Measurements from ENCODE around the gene ADCK2. TPM values are rescaled to one million over a fixed set of nuclear protein-coding genes. Genes with fewer than 3 reads are reported as not detected.

ADCK2 gene
- polyA plus RNA-seq, 1 donor (not counting 4 experiments of a cell fraction or from before 2014, with no cell fraction given), result 9.5 TPM

DNA sequence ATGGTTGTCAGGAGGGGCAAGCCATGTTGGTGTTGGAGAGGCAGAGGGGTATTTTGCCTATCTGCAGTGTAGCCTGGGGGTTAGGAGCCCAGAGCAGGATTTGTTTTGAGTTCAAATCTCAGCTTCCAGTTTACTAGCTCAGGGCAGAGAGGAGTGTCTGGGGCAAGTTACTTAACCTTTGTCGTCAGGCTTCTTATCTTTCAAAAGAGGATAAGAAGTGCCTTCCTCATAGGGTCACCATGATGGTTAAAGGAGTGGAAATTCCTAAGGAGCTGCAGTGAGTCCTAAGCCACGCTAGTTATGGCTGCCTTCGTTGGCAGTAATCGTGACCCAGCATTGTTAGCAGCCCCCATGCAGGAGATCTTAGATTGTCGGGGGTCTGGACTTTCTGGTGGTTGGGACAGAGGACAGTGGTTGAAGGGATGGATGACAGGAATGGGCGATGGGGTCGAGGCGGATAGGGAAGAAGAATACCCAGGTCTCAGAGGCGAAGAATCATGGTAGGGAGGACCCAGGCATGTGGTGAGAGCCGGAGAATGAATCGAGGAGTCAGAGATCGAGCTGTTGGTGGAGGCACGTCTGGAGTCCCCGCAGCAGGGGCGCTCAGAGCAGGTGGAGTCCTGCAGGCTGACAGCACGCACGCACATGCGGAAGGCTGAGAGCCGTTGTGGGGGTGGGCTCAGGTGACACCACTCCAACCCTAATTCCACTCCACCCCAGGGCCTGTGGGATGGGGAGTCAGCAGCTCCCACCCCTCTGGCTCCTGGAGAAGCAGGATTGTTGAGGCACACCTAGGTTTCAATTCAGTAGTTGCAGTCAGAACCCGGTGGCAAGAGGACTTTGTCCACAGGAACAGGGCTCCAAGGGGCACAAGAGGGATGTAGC is 11.6 kb downstream of the ADCK2 start:
- no peaks in the 10 kb centered on the region for H3K27me3 ChIP-seq (ENCODE audit: control insufficient read depth, extremely low read depth, insufficient read depth, low read length)
- H2AFZ ChIP-seq (ENCODE audit: control insufficient read depth, low read length), result no peak overlapping the region
- H3K36me3 ChIP-seq (ENCODE audit: control insufficient read depth in 2 of 2, extremely low read depth in 1 of 2, insufficient read depth in 2 of 2, low read length in 2 of 2), result peaks cover 0 to 10% of the 10 kb centered on the region in 2 experiments
- H3K9ac ChIP-seq (ENCODE audit: control insufficient read depth, extremely low read depth, insufficient read depth, low read length), result no peak overlapping the region
- H3K4me1 ChIP-seq (ENCODE audit: control insufficient read depth, extremely low read depth, insufficient read depth, low read length), result no peaks in the 10 kb centered on the region
- no peak overlapping the region for H3K27ac ChIP-seq (ENCODE audit: control insufficient read depth, insufficient read depth, low read length)
- no peak overlapping the region for H3K4me2 ChIP-seq (ENCODE audit: control insufficient read depth, extremely low read depth, insufficient read depth, low read depth, low read length)
- TF ChIP-seq, protein P1, sequence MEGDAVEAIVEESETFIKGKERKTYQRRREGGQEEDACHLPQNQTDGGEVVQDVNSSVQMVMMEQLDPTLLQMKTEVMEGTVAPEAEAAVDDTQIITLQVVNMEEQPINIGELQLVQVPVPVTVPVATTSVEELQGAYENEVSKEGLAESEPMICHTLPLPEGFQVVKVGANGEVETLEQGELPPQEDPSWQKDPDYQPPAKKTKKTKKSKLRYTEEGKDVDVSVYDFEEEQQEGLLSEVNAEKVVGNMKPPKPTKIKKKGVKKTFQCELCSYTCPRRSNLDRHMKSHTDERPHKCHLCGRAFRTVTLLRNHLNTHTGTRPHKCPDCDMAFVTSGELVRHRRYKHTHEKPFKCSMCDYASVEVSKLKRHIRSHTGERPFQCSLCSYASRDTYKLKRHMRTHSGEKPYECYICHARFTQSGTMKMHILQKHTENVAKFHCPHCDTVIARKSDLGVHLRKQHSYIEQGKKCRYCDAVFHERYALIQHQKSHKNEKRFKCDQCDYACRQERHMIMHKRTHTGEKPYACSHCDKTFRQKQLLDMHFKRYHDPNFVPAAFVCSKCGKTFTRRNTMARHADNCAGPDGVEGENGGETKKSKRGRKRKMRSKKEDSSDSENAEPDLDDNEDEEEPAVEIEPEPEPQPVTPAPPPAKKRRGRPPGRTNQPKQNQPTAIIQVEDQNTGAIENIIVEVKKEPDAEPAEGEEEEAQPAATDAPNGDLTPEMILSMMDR (optimal IDR thresholded peaks at IDR 0.05 in 1 of 3, IDR thresholded peaks at IDR 0.05 in 1 of 3, conservative IDR thresholded peaks at IDR 0.05 in 1 of 3; ENCODE audit: extremely low read depth in 1 of 3, insufficient read depth in 2 of 3, low read length in 3 of 3), result no peak
- TF ChIP-seq EZH2 (IDR thresholded peaks at IDR 0.05; ENCODE audit: low read length), result no peak
- no peaks in the 10 kb centered on the region for H3K9me1 ChIP-seq (ENCODE audit: control insufficient read depth, extremely low read depth, insufficient read depth, low read length)
- no peaks in the 10 kb centered on the region for H4K20me1 ChIP-seq (ENCODE audit: control insufficient read depth, extremely low read depth, insufficient read depth, low read length)
- dilution Hi-C loops (cut with MboI; ENCODE audit: extremely low pct_ligation_motif_present, low sequenced_read_pairs), result no loop called here
- no peak for FAIRE-seq
- DNase-seq (ENCODE audit: low read depth, low spot score), result no peak
- no peaks in the 10 kb centered on the region for H3K79me2 ChIP-seq (ENCODE audit: control insufficient read depth, insufficient read depth, low read length)
- H3K4me3 ChIP-seq (ENCODE audit: control insufficient read depth in 2 of 3, extremely low read depth in 1 of 3, insufficient read depth in 2 of 3, low read depth in 1 of 3, low read length in 3 of 3), result no peak overlapping the region
- H3K9me3 ChIP-seq (ENCODE audit: control insufficient read depth, low read depth, low read length), result no peaks in the 10 kb centered on the region

DNA sequence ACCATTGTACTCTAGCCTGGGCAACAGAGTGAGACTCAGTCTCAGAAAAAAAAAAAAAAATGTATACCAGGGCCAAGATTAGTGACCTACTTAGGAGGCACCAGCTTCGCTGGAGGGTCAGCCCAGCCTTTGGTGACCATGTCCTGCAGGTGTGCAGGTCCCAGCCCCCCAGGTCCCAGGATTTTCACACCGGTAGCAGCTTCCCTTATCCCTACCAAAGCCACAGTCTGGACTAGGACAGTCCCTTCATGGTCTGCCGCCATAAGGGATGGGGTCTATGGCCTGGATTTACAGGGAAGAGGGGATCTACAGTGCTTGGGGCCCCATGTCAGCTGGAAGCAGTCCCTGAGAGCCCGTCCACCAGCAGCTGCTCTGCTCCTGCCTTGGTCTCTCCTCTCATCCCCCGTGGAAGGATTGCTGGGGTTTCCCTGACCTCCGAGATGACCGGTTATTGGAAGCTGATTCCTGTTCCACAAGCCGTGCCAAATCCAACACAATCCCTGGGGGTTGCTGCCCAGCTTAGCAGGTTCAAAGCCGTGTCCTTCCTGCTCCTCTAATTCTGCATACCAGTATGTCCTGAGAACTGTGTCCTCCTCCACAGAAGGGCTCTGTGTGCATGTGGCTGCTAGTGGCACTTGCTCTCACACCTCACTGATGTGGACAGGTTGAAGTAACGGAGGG is 12.8 kb downstream of the ADCK2 start:
- Histone ChIP-seq H3K27ac (ENCODE audit: control insufficient read depth, insufficient read depth, low read length) (no peak overlapping the region), H3K4me3 (ENCODE audit: control insufficient read depth in 2 of 3, extremely low read depth in 1 of 3, insufficient read depth in 2 of 3, low read depth in 1 of 3, low read length in 3 of 3) (no peak overlapping the region), H3K9me1 (ENCODE audit: control insufficient read depth, extremely low read depth, insufficient read depth, low read length) (no peaks in the 10 kb centered on the region), H3K79me2 (ENCODE audit: control insufficient read depth, insufficient read depth, low read length) (no peaks in the 10 kb centered on the region), H4K20me1 (ENCODE audit: control insufficient read depth, extremely low read depth, insufficient read depth, low read length) (no peaks in the 10 kb centered on the region), H2AFZ (ENCODE audit: control insufficient read depth, low read length) (no peak overlapping the region), H3K4me2 (ENCODE audit: control insufficient read depth, extremely low read depth, insufficient read depth, low read depth, low read length) (no peak overlapping the region), H3K4me1 (ENCODE audit: control insufficient read depth, extremely low read depth, insufficient read depth, low read length) (no peaks in the 10 kb centered on the region), H3K9ac (ENCODE audit: control insufficient read depth, extremely low read depth, insufficient read depth, low read length) (no peak overlapping the region), H3K9me3 (ENCODE audit: control insufficient read depth, low read depth, low read length) (no peaks in the 10 kb centered on the region), H3K27me3 (ENCODE audit: control insufficient read depth, extremely low read depth, insufficient read depth, low read length) (no peaks in the 10 kb centered on the region), H3K36me3 (ENCODE audit: control insufficient read depth in 2 of 2, extremely low read depth in 1 of 2, insufficient read depth in 2 of 2, low read length in 2 of 2) (peaks cover 7% of the 10 kb centered on the region in 2 experiments)
- DNase-seq (ENCODE audit: low read depth, low spot score), result no peak
- dilution Hi-C loops (cut with MboI; ENCODE audit: extremely low pct_ligation_motif_present, low sequenced_read_pairs), result no loop called here
- FAIRE-seq, result no peak
- TF ChIP-seq, protein P1 (optimal IDR thresholded peaks at IDR 0.05 in 1 of 3, IDR thresholded peaks at IDR 0.05 in 1 of 3, conservative IDR thresholded peaks at IDR 0.05 in 1 of 3; ENCODE audit: extremely low read depth in 1 of 3, insufficient read depth in 2 of 3, low read length in 3 of 3), result no peak
- no peak for TF ChIP-seq EZH2 (IDR thresholded peaks at IDR 0.05; ENCODE audit: low read length)

Data from keratinocyte (primary cell).